ENCODE measurements around the gene FBN2.

Gene FBN2

DNA sequence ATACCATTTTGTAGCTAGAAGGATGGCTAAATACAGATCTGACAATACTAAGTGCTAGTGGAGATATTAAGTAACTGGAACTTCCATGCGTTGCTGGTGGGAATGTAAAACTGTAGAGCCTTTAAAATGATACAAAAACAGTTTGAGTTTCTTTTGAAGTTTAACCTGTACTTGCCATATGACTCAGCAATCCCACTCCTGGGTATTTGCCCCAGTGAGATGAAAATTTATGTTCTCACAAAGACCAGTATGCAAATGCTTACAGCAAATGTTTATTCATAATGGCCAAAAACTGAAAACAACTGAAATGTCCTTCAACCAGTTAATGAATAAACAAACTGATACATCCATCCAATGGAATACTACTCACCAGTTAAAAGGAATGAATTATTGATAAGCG lies 317.2 kb downstream of the FBN2 start:
- no peak overlapping the region for H3K4me3 ChIP-seq (ENCODE audit: low read length, poor library complexity, severe bottlenecking)
- no peaks in the 10 kb centered on the region for H3K79me2 ChIP-seq (ENCODE audit: insufficient read depth, low read length)
- no peaks in the 10 kb centered on the region for H3K36me3 ChIP-seq (ENCODE audit: insufficient read depth, low read length)
- H3K4me1 ChIP-seq (ENCODE audit: insufficient read depth, low read length, poor library complexity, severe bottlenecking) = no peaks in the 10 kb centered on the region
- no peak overlapping the region for H3K4me2 ChIP-seq (ENCODE audit: low read depth, low read length, poor library complexity, severe bottlenecking)
- no peak overlapping the region for H3K9ac ChIP-seq (ENCODE audit: low read depth, low read length, poor library complexity, severe bottlenecking)
- TF ChIP-seq, protein P1, sequence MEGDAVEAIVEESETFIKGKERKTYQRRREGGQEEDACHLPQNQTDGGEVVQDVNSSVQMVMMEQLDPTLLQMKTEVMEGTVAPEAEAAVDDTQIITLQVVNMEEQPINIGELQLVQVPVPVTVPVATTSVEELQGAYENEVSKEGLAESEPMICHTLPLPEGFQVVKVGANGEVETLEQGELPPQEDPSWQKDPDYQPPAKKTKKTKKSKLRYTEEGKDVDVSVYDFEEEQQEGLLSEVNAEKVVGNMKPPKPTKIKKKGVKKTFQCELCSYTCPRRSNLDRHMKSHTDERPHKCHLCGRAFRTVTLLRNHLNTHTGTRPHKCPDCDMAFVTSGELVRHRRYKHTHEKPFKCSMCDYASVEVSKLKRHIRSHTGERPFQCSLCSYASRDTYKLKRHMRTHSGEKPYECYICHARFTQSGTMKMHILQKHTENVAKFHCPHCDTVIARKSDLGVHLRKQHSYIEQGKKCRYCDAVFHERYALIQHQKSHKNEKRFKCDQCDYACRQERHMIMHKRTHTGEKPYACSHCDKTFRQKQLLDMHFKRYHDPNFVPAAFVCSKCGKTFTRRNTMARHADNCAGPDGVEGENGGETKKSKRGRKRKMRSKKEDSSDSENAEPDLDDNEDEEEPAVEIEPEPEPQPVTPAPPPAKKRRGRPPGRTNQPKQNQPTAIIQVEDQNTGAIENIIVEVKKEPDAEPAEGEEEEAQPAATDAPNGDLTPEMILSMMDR (conservative IDR thresholded peaks at IDR 0.05; ENCODE audit: low read length) = no peak
- no peak for TF ChIP-seq EZH2phosphoT487 (IDR thresholded peaks at IDR 0.05; ENCODE audit: borderline replicate concordance)
- H3K9me2 ChIP-seq (replicated peaks; ENCODE audit: low read depth, low read length) = no peaks in the 10 kb centered on the region
- no peaks in the 10 kb centered on the region for H3K27me3 ChIP-seq (ENCODE audit: insufficient read depth, low read length, poor library complexity, severe bottlenecking)
- H3F3A ChIP-seq (ENCODE audit: low read depth) = no peaks in the 10 kb centered on the region
- H2AFZ ChIP-seq (ENCODE audit: low read length) = no peak overlapping the region
- no peaks in the 10 kb centered on the region for H4K20me1 ChIP-seq (ENCODE audit: insufficient read depth, low read length, poor library complexity, severe bottlenecking)
- H3K9me3 ChIP-seq (ENCODE audit: insufficient read depth, low read depth, low read length) = no peaks in the 10 kb centered on the region

DNA sequence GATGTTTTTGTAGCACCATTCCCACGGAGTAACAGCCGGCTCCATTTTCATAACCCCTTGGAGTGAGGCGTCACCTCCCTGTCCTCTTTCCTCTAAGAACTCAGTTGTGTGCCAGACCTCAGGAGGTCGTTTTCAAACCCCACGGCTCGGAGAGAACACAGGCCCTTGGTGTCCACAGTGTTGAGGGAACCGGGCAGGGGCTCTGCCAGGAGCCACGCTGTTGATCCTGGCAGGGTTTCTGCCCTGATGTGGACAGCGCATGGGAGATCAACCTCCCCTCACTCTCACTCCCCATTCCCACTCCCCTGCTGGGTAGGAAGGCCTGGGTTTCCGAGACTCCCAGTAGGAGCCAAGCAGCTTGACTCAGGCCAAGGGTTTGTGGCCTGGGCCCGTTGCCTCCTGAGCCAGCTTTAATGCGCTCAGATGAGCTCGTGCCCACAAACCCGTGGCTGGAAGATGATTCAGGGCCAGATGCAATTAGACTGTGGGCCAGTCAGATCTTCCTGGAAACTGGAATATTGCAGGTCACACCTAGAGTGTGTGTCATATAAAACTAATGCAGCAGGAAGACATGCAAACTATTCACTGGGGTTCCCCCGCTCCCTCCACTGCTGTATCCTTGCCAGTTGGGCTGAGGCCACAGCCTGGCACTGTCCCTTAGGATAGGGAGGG lies 321.0 kb downstream of the FBN2 start:
- Histone ChIP-seq H4K20me1 (ENCODE audit: insufficient read depth, low read length, poor library complexity, severe bottlenecking) (no peaks in the 10 kb centered on the region), H3K9me2 (replicated peaks; ENCODE audit: low read depth, low read length) (no peaks in the 10 kb centered on the region), H3K4me3 (ENCODE audit: low read length, poor library complexity, severe bottlenecking) (no peak overlapping the region), H2AFZ (ENCODE audit: low read length) (no peak overlapping the region), H3F3A (ENCODE audit: low read depth) (no peaks in the 10 kb centered on the region), H3K4me2 (ENCODE audit: low read depth, low read length, poor library complexity, severe bottlenecking) (no peak overlapping the region), H3K79me2 (ENCODE audit: insufficient read depth, low read length) (no peaks in the 10 kb centered on the region), H3K9ac (ENCODE audit: low read depth, low read length, poor library complexity, severe bottlenecking) (no peak overlapping the region), H3K27me3 (ENCODE audit: insufficient read depth, low read length, poor library complexity, severe bottlenecking) (no peaks in the 10 kb centered on the region), H3K4me1 (ENCODE audit: insufficient read depth, low read length, poor library complexity, severe bottlenecking) (no peaks in the 10 kb centered on the region), H3K36me3 (ENCODE audit: insufficient read depth, low read length) (no peaks in the 10 kb centered on the region), H3K9me3 (ENCODE audit: insufficient read depth, low read depth, low read length) (no peaks in the 10 kb centered on the region)
- TF ChIP-seq EZH2phosphoT487 (IDR thresholded peaks at IDR 0.05; ENCODE audit: borderline replicate concordance) = no peak
- TF ChIP-seq, protein P1 (conservative IDR thresholded peaks at IDR 0.05; ENCODE audit: low read length) = no peak

DNA sequence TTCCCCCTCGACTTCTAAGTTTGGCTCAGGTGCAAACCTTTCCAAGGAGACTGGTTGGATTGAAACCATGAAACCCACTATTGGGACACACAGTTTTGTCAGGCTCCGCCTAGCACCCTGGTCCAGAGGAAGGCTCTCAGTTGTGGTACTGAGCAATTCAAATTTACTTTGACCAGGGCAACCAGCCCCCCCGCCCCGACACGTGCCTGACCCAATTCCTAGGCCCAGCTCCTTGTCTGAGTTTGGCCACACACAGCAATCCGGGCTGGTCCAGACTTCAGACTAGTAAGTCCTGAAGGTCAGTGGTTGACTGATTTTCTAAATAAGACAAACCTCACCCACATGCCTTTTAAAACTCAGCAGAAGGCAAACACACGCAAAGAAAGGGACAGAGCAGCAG lies 321.8 kb downstream of the FBN2 start:
- H3K27me3 ChIP-seq (ENCODE audit: insufficient read depth, low read length, poor library complexity, severe bottlenecking) = no peaks in the 10 kb centered on the region
- H3K79me2 ChIP-seq (ENCODE audit: insufficient read depth, low read length) = no peaks in the 10 kb centered on the region
- no peaks in the 10 kb centered on the region for H3K9me2 ChIP-seq (replicated peaks; ENCODE audit: low read depth, low read length)
- no peaks in the 10 kb centered on the region for H3K36me3 ChIP-seq (ENCODE audit: insufficient read depth, low read length)
- H4K20me1 ChIP-seq (ENCODE audit: insufficient read depth, low read length, poor library complexity, severe bottlenecking) = no peaks in the 10 kb centered on the region
- no peak overlapping the region for H2AFZ ChIP-seq (ENCODE audit: low read length)
- TF ChIP-seq, protein P1 (conservative IDR thresholded peaks at IDR 0.05; ENCODE audit: low read length) = no peak
- no peak for TF ChIP-seq EZH2phosphoT487 (IDR thresholded peaks at IDR 0.05; ENCODE audit: borderline replicate concordance)
- no peak overlapping the region for H3K9ac ChIP-seq (ENCODE audit: low read depth, low read length, poor library complexity, severe bottlenecking)
- H3K4me3 ChIP-seq (ENCODE audit: low read length, poor library complexity, severe bottlenecking) = no peak overlapping the region
- no peaks in the 10 kb centered on the region for H3K4me1 ChIP-seq (ENCODE audit: insufficient read depth, low read length, poor library complexity, severe bottlenecking)
- H3K9me3 ChIP-seq (ENCODE audit: insufficient read depth, low read depth, low read length) = no peaks in the 10 kb centered on the region
- H3F3A ChIP-seq (ENCODE audit: low read depth) = no peaks in the 10 kb centered on the region
- no peak overlapping the region for H3K4me2 ChIP-seq (ENCODE audit: low read depth, low read length, poor library complexity, severe bottlenecking)

Measured in Loucy (cell line).